PFSK-1 (cell line): ENCODE results near the gene MUL1.

ENCODE experiments used
- FOXP2 ChIP-seq: optimal IDR thresholded peaks from 2 replicates; pipeline ENCODE3; 2011; ENCODE audit warnings: borderline replicate concordance, control low read depth, inconsistent platforms; ENCODE audit not compliant: insufficient read depth; ENCODE audit errors: extremely low read length, extremely low read depth
- POLR2AphosphoS5 ChIP-seq: IDR thresholded peaks from 2 replicates; pipeline ENCODE4 v1.6.1; 2012; ENCODE audit warnings: low read depth, mild to moderate bottlenecking, control low read depth, low read length, moderate library complexity
- SIN3A ChIP-seq: IDR thresholded peaks from 2 replicates; pipeline ENCODE4 v1.6.1; 2012; ENCODE audit warnings: mild to moderate bottlenecking, low read length, moderate library complexity, borderline replicate concordance; ENCODE audit not compliant: insufficient read depth
- TAF1 ChIP-seq: IDR thresholded peaks from 2 replicates; pipeline ENCODE4 v1.6.1; 2012; ENCODE audit warnings: low read length, control low read depth, borderline replicate concordance; ENCODE audit not compliant: insufficient read depth
- TF ChIP-seq, protein P1 (sequence below), 2 experiments: IDR thresholded peaks; 2 replicates each; pipeline versions ENCODE4 v1.6.1 to v1.8.0; 2011 to 2012; ENCODE audit warnings: low read depth in 2 of 2, low read length in 2 of 2, control low read depth in 1 of 2, inconsistent platforms in 1 of 2, mild to moderate bottlenecking in 1 of 2, moderate library complexity in 1 of 2; ENCODE audit not compliant: insufficient read depth in 1 of 2

MUL1 gene

DNA sequence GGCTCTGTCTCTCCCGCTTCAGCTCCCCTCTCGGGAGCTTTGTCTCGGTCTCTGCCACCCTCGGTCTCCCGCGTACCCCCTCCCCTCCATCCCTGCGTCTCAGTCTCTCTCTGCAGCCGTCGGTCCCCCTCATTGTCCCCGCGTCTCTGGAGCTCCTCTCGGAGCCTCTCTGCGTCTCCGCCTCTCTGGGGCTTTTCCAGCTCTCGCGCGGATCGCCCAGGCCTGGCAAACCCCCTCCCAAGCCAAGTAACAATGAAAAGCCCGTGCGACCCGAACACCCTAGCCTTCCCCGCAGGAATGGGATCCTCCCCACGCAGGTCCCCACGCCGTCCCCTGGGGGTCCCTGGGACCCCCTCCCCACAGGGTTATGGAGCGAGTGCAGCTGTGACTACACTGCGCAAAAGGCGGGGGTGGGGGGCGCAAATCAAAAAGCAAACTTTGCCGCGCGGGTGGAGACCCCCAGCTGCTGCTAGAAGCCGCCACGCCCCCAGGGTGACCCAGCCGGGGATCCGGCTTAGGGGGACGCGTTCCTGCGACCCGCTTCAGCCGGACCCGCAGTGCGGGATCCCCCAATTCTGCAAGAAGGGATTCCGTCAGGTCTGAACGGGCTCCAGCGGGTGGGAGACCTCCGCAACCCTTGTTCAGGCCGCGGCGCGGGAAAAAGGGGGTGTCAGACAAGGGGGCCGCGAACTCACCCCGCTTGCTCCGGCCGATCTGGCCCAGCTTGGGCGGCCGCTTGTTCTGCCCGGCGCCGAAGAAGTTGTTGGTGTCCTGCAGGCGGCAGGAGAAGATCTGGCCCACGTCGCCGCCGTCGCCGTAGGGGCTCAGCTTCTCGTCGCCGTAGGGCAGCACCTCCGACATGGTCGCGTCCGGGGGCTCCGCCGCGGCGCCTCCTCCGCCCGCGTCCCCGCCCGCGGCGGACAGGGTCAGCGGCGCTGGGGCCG is 23.2 kb downstream of the MUL1 start:
- TF ChIP-seq SIN3A (no peak), TAF1 (no peak), FOXP2 (no peak), POLR2AphosphoS5 (no peak)
- TF ChIP-seq, protein P1, sequence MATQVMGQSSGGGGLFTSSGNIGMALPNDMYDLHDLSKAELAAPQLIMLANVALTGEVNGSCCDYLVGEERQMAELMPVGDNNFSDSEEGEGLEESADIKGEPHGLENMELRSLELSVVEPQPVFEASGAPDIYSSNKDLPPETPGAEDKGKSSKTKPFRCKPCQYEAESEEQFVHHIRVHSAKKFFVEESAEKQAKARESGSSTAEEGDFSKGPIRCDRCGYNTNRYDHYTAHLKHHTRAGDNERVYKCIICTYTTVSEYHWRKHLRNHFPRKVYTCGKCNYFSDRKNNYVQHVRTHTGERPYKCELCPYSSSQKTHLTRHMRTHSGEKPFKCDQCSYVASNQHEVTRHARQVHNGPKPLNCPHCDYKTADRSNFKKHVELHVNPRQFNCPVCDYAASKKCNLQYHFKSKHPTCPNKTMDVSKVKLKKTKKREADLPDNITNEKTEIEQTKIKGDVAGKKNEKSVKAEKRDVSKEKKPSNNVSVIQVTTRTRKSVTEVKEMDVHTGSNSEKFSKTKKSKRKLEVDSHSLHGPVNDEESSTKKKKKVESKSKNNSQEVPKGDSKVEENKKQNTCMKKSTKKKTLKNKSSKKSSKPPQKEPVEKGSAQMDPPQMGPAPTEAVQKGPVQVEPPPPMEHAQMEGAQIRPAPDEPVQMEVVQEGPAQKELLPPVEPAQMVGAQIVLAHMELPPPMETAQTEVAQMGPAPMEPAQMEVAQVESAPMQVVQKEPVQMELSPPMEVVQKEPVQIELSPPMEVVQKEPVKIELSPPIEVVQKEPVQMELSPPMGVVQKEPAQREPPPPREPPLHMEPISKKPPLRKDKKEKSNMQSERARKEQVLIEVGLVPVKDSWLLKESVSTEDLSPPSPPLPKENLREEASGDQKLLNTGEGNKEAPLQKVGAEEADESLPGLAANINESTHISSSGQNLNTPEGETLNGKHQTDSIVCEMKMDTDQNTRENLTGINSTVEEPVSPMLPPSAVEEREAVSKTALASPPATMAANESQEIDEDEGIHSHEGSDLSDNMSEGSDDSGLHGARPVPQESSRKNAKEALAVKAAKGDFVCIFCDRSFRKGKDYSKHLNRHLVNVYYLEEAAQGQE (IDR thresholded peaks at IDR 0.05; ENCODE audit: insufficient read depth in 1 of 2, low read depth in 2 of 2, low read length in 2 of 2) = no peak

DNA sequence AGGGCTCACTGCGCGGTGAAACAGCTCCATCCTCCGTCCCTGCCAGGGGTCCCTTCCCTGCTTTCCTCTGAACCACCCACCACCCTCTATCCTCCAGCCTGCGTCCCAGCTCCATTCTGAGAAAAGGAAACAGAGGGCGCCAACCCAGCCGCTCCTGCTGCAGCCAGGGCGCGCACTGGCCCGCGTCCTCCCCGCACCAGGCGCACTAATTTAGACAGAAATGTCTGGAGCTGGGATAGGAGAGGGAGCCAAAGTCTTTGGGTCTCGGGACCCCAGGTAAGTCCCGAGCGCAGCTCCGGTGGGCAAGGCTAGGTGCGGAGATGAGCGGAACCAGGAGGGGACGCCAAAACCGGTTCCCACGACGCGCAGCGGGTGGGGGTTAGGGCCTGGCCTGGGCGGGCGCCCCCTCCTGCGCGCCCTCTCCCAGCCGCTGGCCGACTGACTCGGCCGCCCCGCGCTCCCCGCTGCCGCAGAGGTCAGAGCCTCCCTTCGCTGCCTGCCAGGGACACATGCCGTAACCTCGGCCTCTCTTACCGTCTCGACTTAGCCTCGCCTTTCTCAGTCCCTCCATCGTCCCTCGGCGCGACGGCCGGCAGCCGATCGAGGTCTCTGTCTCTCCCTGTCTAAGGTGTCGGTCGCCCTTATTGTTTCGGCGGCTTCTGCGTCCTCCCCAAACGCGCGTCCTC is 24.0 kb downstream of the MUL1 start:
- TF ChIP-seq POLR2AphosphoS5 (no peak), SIN3A (no peak)

DNA sequence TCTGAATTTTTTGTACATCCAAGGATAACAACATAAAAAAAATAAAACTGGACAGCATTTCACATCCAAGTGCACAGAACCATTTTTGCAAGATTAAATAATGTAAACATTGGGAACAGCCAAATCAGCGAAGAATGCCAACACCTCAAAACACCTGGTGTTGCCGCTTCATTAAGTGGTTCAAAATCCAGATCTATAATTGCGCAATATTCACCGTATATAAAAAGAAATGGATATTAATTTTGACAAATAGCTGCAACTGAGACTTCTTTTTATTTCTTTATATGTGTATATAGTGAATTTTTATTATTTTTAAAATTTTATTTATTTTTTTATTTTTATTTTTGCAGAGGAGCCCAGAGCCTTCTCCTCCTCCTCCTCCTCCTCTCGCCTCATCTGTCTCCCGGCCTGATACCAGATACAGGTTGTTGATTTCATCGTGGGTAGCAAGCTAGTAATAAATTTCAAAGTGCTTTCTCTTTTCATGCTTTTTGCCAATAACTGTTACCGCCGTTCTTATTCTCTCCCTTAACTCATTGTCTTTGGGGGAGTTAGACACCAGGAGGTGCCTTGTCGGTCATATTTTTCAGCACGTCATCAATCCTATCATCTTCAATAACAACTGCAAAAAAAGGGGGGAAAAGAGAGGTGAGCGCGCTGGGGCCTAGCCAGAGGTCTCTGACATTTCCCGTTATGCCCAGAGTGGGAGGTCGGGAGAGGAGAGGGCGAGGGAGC is 24.7 kb downstream of the MUL1 start:
- TF ChIP-seq, protein P1 (IDR thresholded peaks at IDR 0.05; ENCODE audit: insufficient read depth in 1 of 2, low read depth in 2 of 2, low read length in 2 of 2) = no peak
- TF ChIP-seq POLR2AphosphoS5 (no peak), TAF1 (no peak)

DNA sequence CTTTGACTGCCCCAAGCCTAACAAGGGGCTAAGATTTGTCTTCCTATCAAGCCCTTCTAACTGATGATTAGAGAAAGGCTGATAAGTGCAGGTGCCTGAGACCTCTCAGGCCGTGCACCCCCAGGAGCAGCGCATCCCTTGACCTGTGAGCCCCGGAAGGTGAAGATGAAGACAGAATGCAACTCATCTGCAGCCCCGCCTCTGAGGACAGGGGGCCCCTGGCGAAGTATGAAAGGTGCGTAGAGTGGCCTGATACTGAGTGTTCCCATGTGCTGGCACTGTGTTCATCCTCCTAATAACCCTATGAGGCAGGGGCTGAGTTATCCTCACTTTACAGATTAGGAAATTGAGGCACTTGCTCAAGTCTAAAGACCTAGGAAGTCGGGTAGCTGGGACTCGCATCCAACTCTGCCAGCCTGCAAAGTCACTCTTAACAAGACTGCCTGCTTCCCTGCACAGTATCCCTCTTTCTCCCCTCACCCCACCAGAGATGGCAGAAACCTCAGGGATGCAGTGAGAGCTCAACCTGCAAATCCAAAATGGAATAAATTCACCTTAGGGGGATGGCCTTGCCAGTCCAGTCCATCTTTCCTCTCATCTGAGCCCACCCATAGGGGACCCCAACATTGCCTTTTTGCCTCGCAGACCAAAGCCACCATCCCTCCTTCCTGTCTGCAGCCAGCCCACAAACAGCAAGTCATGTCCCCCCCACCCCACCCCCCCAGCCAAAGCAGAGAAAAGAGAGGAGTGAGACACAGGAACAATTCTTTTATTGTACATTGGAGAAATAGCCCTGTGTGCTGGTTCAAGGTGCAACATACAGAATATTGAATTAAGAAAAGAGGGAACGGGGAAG is 26.1 kb downstream of the MUL1 start:
- no peak for TF ChIP-seq TAF1
- TF ChIP-seq, protein P1 (IDR thresholded peaks at IDR 0.05; ENCODE audit: insufficient read depth in 1 of 2, low read depth in 2 of 2, low read length in 2 of 2) = no peak
- TF ChIP-seq POLR2AphosphoS5 = no peak
- no peak for TF ChIP-seq SIN3A
- no peak for TF ChIP-seq FOXP2
